Hepatocyte (in vitro differentiated cells): ENCODE data around the gene REEP6. TPM values are rescaled to one million over a fixed set of nuclear protein-coding genes. Genes with fewer than 3 reads are reported as not detected.

Experiments
- DNase-seq: peaks from one replicate; pipeline ENCODE4 v3.0.0-alpha.2; 2016; ENCODE audit warnings: low spot score
- H2AFZ ChIP-seq: fragments of 200-600 bp; sonication (generic); 2 replicates; pipeline ENCODE4 v1.6.0; 2016; ENCODE audit warnings: antibody characterized with exemption, mild to moderate bottlenecking
- H3K27ac ChIP-seq: fragments of 200-600 bp; sonication (generic); 2 replicates; pipeline ENCODE4 v1.5.1; 2016; ENCODE audit warnings: mild to moderate bottlenecking
- H3K27me3 ChIP-seq: fragments of 200-600 bp; sonication (generic); 2 replicates; pipeline ENCODE4 v1.6.1; 2016
- H3K36me3 ChIP-seq: fragments of 200-600 bp; sonication (generic); replicated peaks from 2 replicates; pipeline ENCODE4 v1.5.1; 2016; ENCODE audit warnings: low read depth; ENCODE audit not compliant: insufficient read depth
- H3K4me1 ChIP-seq: fragments of 200-600 bp; sonication (generic); 2 replicates; pipeline ENCODE4 v1.5.1; 2016; ENCODE audit warnings: mild to moderate bottlenecking, moderate library complexity; ENCODE audit not compliant: insufficient read depth
- H3K4me2 ChIP-seq: fragments of 200-600 bp; sonication (generic); 2 replicates; pipeline ENCODE4 v1.6.0; 2016
- H3K4me3 ChIP-seq: fragments of 200-600 bp; sonication (generic); 2 replicates; pipeline ENCODE4 v1.5.1; 2016; ENCODE audit warnings: mild to moderate bottlenecking
- H3K79me2 ChIP-seq: fragments of 200-600 bp; sonication (generic); 2 replicates; pipeline ENCODE4 v1.6.0; 2017; ENCODE audit warnings: mild to moderate bottlenecking
- H3K9me2 ChIP-seq: fragments of 200-600 bp; sonication (generic); replicated peaks from 2 replicates; pipeline ENCODE4 v1.6.0; 2017; ENCODE audit warnings: mild to moderate bottlenecking; ENCODE audit not compliant: insufficient read depth
- H3K9me3 ChIP-seq: fragments of 200-600 bp; sonication (generic); 2 replicates; pipeline ENCODE4 v1.5.1; 2016; ENCODE audit warnings: low read depth, mild to moderate bottlenecking
- H4K20me1 ChIP-seq: fragments of 200-600 bp; sonication (generic); 2 replicates; pipeline ENCODE4 v1.6.0; 2016; ENCODE audit warnings: mild to moderate bottlenecking; ENCODE audit not compliant: insufficient read depth, poor library complexity, severe bottlenecking
- EZH2 ChIP-seq: fragments of 200-600 bp; sonication (generic); IDR thresholded peaks from 2 replicates; pipeline ENCODE4 v1.6.1; 2016; ENCODE audit warnings: antibody characterized with exemption, mild to moderate bottlenecking, borderline replicate concordance
- EZH2phosphoT487 ChIP-seq: fragments of 200-600 bp; sonication (generic); IDR thresholded peaks from one replicate; pipeline ENCODE4 v1.6.1; 2018; ENCODE audit warnings: antibody characterized with exemption, mild to moderate bottlenecking, low read depth, moderate library complexity; ENCODE audit not compliant: unreplicated experiment, severe bottlenecking
- WGBS: methylation state at CpG from one replicate; pipeline ENCODE4 v1.1.6; 2016; ENCODE audit warnings: low lambda C conversion rate; ENCODE audit errors: missing lambda C conversion rate; 5-methylcytosine and 5-hydroxymethylcytosine counted together
- polyA plus RNA-seq: library from polyadenylated mRNA; unstranded; fragments of >200 nt; fragmentation: Nextera tagmentation; extraction: Ambion mirVana; gene quantifications from 2 replicates; pipeline ENCODE4 v1.2.1, GENCODE V29; 2016
- total RNA-seq: library from RNA; depleted of rRNA; stranded (reverse); fragments of >200 nt; gene quantifications from 2 replicates; pipeline ENCODE4 v1.2.3, GENCODE V29; 2014
- TF ChIP-seq, protein P1 (sequence below): fragments of 200-600 bp; sonication (generic); IDR thresholded peaks from 2 replicates; pipeline ENCODE4 v1.5.1; 2016; ENCODE audit warnings: antibody characterized with exemption, mild to moderate bottlenecking; ENCODE audit not compliant: poor library complexity

Gene REEP6
- total and polyA plus RNA-seq, 2 experiments from 2014 or later: 88.9 to 218 TPM

DNA sequence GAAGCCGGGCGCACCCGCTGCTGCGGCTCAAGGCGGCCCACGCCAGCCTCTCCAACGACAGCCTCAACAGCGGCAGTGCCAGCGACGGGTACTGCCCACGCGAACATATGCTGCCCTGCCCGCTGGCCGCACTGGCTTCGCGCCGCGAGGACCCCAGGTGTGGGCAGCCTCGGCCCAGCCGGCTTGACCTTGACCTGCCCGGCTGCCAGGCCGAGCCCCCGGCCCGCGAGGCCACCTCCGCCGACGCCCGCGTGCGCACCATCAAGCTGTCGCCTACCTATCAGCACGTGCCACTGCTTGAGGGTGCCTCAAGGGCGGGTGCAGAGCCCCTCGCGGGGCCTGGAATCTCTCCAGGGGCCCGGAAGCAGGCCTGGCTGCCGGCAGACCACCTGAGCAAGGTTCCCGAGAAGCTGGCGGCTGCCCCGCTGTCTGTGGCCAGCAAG is 24.9 kb upstream of the REEP6 start:
- H2AFZ ChIP-seq: no peak overlapping the region
- H4K20me1 ChIP-seq: peaks cover 57% of the 10 kb centered on the region
- DNase-seq: no peak
- peaks cover 38% of the 10 kb centered on the region for H3K4me1 ChIP-seq
- H3K9me2 ChIP-seq: no peaks in the 10 kb centered on the region
- H3K9me3 ChIP-seq: no peaks in the 10 kb centered on the region
- H3K4me3 ChIP-seq: no peak overlapping the region
- H3K27ac ChIP-seq: no peak overlapping the region
- 40% methylated on average over 39 of the region's 41 CpGs for WGBS
- H3K36me3 ChIP-seq: no peaks in the 10 kb centered on the region
- H3K27me3 ChIP-seq: peaks cover 53% of the 10 kb centered on the region
- H3K79me2 ChIP-seq: no peaks in the 10 kb centered on the region
- TF ChIP-seq, protein P1, sequence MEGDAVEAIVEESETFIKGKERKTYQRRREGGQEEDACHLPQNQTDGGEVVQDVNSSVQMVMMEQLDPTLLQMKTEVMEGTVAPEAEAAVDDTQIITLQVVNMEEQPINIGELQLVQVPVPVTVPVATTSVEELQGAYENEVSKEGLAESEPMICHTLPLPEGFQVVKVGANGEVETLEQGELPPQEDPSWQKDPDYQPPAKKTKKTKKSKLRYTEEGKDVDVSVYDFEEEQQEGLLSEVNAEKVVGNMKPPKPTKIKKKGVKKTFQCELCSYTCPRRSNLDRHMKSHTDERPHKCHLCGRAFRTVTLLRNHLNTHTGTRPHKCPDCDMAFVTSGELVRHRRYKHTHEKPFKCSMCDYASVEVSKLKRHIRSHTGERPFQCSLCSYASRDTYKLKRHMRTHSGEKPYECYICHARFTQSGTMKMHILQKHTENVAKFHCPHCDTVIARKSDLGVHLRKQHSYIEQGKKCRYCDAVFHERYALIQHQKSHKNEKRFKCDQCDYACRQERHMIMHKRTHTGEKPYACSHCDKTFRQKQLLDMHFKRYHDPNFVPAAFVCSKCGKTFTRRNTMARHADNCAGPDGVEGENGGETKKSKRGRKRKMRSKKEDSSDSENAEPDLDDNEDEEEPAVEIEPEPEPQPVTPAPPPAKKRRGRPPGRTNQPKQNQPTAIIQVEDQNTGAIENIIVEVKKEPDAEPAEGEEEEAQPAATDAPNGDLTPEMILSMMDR: no peak
- no peak for TF ChIP-seq EZH2
- H3K4me2 ChIP-seq: peak overlapping the region; percentile 73

DNA sequence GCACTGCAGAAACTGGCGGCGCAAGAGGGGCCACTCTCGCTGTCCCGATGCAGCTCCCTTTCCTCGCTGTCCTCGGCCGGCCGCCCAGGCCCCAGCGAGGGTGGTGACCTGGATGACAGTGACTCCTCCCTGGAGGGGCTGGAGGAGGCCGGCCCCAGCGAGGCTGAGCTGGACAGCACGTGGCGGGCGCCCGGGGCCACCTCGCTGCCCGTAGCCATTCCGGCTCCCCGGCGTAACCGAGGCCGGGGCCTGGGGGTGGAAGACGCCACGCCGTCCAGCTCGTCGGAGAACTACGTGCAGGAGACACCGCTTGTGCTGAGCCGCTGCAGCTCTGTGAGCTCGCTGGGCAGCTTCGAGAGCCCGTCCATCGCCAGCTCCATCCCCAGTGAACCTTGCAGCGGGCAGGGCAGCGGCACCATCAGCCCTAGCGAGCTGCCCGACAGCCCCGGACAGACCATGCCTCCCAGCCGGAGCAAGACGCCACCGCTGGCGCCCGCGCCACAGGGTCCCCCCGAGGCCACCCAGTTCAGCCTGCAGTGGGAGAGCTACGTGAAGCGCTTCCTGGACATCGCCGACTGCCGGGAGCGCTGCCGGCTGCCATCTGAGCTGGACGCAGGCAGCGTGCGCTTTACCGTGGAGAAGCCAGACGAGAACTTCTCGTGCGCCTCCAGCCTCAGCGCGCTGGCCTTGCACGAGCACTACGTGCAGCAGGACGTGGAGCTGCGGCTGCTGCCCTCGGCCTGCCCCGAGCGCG is 24.3 kb upstream of the REEP6 start:
- peaks cover 42% of the 10 kb centered on the region for H3K4me1 ChIP-seq
- peaks cover 63% of the 10 kb centered on the region for H4K20me1 ChIP-seq

DNA sequence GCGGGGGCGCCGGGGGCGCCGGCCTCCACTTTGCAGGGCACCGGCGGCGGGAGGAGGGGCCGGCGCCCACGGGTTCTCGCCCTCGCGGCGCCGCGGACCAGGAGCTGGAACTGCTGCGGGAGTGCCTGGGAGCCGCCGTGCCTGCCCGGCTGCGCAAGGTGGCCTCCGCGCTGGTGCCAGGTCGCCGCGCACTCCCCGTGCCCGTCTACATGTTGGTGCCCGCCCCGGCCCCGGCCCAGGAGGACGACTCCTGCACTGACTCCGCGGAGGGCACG is 23.8 kb upstream of the REEP6 start:
- peaks cover 42% of the 10 kb centered on the region for H3K4me1 ChIP-seq
- H2AFZ ChIP-seq: no peak overlapping the region
- H4K20me1 ChIP-seq: peaks cover 68% of the 10 kb centered on the region
- H3K4me2 ChIP-seq: peak overlapping the region; percentile 66
- WGBS: 10% methylated on average over 22 of the region's 36 CpGs
- no peak for DNase-seq
- H3K79me2 ChIP-seq: no peaks in the 10 kb centered on the region
- no peaks in the 10 kb centered on the region for H3K9me3 ChIP-seq
- no peak overlapping the region for H3K4me3 ChIP-seq
- no peak overlapping the region for H3K27ac ChIP-seq
- peaks cover 65% of the 10 kb centered on the region for H3K27me3 ChIP-seq
- H3K9me2 ChIP-seq: no peaks in the 10 kb centered on the region
- no peaks in the 10 kb centered on the region for H3K36me3 ChIP-seq
- peak; percentile 42 for TF ChIP-seq EZH2phosphoT487
- TF ChIP-seq, protein P1: no peak
- TF ChIP-seq EZH2: no peak

More for the DNA sequence above, 24.3 kb upstream of the REEP6 start:
- no peak overlapping the region for H3K4me3 ChIP-seq
- WGBS: 21% methylated on average over 68 of the region's 70 CpGs
- H2AFZ ChIP-seq: no peak overlapping the region
- no peaks in the 10 kb centered on the region for H3K9me2 ChIP-seq
- H3K36me3 ChIP-seq: no peaks in the 10 kb centered on the region
- no peaks in the 10 kb centered on the region for H3K9me3 ChIP-seq
- peak; percentile 28 for TF ChIP-seq EZH2phosphoT487
- TF ChIP-seq, protein P1: no peak
- TF ChIP-seq EZH2: peak; percentile 93
- DNase-seq: no peak
- no peak overlapping the region for H3K27ac ChIP-seq
- H3K27me3 ChIP-seq: peaks cover 59% of the 10 kb centered on the region
- H3K4me2 ChIP-seq: peak overlapping the region; percentile 66
- no peaks in the 10 kb centered on the region for H3K79me2 ChIP-seq
